NCI-H1694 treated with DMSO at 0.1 percent for 48 hours (cell line): ENCODE data around the gene SCAPER.
"Not testable (repeated sequence)": the region's sequence is repeated elsewhere in the genome, so short reads cannot be mapped to it uniquely, and the experiment has no call there.

ENCODE experiments used
- DNase-seq: peaks from one replicate; lab custom pipeline; 2025; lab: John Stamatoyannopoulos, UW

The SCAPER gene

DNA sequence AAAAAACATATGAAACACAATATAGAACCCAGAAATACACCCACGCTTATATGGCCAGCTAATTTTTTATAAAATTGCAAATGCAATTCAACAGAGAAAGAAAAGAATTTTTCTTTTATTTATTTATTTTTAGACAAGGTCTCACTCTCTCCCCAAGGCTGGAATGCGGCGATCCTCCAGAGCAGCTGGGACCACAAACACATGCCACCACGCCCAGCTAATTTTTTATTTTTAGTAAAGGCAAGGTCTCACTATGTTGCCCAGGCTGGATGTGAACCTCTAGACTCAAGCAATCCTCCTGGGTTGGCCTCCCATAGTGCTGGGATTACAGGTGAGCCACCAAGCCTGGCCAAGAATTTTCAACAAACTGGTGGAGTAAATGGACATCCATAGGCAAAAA is 117.9 kb downstream of the SCAPER start:
- DNase-seq: no peak

DNA sequence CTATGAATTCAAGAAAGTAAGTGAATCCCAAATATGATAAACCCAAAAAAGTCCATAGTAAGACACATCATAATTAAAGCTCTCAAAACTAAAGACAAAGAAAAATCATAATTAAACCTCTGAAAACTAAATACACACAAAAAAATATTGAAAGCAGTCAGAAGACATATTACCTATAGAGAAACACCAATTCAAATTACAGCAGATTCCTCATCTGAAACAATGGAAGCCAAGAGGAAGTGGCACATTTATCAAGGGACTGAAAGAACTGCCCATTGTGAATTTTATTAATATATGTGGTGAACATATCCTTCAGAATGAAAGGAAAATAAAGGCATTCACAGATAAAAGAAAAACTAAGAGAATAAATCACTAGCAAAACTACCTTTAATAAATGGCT is 128.2 kb downstream of the SCAPER start:
- no peak for DNase-seq

DNA sequence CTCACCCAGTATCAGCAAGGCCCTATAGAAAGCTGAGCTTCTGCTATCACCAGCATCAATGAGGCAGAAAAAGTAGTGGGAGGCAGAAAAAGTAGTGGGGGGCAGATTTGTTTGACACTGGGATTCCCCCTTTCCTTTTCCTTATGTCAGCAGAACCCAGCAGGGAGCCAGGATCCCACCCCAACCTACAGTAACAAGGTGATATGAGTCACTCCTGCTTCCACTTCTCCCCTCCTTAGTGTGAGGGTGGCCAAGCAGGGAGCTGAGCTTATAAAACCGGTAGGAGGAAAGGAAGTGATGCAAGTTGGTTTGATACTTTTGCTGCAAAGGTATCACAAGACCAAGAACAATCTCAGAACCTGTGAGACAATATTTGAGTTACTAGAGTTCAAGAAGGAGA is 128.7 kb downstream of the SCAPER start:
- no peak for DNase-seq

DNA sequence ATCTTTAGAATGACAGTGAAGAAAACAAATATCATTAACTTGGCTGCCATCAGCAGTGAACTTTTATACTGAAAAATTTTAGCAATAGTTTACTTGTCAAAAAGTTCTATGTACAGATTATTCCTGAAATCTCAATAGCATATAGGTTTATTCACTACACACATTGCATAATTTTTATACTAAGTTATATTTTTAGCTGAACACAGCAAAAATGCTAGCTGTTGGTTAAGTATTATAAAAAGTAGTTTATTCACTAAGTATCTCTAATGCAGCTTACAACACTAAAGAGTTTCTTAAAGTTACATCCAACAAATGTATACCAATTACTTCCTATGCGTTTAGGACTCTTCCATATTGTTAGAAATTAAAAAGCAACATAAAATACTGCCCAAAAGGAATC is 131.9 kb downstream of the SCAPER start:
- DNase-seq: no peak

DNA sequence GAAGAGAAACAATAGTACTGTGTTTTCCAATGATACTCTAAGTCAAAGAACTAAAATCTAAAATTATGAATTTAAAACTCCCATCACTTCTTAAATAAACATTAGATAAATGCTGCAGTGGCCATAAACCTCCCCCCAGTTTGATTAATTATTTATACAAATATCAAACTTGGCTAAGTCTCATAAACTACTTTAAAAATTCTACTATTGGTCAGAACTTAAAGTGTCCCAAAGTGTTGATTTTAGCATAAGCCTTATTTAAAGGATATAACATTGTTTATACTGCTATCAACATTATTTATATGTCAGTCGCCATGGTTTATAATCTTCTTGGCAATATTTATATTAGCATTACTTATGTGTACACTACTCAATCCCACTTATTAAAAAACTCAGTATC is 132.4 kb downstream of the SCAPER start:
- DNase-seq: no peak

DNA sequence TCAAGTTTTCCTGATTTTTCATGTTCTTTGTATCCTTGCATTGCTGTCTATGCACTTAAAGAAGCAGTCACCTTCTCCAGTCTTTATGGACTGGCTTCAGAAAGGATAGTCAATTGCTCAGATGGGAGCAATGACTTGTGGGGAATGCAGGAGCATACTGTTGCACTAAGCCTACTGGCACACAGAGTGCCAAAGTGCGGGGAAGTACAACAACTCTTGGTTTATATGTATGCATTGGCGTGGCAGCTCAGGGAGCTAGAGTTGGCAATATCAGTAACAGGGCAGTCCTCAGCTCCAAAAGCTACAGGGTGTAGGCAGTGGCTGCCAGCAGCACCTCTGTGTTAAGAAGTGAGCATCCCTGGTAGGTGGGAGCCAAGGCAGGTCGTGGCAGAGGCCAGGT is 141.1 kb downstream of the SCAPER start:
- no peak for DNase-seq

DNA sequence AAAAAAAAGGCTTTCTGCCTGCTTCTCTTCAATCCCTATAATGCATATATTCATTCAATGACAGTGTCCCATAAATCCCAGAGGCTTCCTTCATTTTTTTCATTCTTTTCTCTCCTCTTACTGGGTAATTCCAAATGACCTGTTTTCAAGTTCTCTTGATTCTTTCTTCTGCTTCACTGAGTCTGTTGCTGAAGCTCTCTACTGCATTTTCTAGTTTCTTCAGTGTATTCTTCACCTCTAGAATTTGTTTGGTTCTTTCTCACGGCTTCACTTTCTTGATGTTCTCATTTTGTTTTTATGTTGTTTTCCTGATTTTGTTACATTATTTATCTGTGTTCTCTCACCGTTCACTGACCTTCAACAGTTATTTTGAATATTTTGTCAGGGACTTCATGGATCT is 141.6 kb downstream of the SCAPER start:
- DNase-seq: no peak

DNA sequence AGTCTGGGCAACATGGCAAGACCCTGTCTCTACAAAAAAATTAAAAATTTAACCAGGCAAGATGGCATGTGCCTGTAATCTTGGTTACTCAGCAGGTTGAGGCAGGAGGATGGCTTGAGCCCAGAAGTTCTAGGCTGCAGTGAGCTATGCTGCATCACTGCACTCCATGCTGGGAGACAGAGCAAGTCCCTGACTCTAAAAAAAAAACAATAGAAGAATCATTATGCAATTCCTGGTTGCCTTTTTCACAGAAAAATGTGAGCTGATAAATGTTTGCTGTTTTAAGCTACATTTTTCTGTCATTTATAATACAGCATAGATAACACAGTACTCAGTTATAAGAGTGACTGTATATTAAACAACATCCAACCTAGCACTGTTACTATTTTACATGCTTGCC is 148.8 kb downstream of the SCAPER start:
- DNase-seq: no peak

DNA sequence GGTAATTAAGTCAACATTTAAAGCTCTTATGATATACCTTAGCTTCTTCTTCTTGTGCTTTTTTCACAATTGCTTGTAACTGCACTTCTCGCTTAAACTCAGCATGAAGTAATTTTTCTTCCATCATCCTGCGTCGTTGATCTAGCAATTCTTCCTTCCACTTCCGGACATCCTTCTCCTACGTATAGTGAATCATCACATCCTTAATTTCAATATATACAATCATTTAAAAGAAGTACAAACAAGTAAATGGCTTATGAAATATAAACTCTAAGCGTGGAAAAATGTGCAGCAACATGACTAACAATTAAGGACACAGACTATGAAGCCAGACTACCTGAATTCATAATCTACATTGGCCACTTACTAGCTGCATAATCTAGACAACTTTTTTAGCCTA is 151.4 kb downstream of the SCAPER start:
- no peak for DNase-seq

DNA sequence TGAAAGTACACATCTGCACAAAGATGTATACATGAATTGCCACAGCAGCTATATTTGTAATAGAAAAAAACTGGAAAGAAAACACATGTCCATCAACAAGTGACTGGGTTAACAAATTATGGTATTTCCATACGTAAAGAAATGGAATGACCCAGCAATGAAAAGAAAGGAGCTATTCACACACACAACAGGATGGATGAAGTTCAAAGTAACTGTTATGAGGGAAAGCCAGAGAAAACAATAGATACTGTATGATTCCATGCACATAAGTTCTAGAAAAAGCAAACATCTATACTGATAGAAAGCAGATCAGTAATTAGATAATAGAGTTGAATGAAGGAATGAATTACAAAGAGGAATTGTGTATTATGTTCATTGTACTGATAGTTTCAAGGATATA is 152.0 kb downstream of the SCAPER start:
- no peak for DNase-seq

DNA sequence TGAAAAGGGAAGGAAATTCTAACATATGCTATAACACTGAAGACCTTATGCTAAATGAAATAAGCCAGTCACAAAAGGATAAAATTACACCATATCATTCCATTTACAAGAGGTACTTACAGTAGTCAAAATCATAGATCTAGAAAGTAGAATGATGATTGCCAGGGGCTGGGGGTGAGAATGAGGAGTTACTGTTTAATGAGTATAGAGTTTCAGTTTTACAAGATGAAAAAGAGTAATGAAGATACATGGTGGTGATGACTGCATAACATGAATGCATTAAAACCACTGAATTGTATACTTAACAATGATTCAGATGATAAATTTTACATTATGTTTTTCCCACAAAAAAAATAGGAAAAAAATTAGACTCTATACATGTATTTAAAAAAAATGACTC is 152.6 kb downstream of the SCAPER start:
- DNase-seq: no peak

DNA sequence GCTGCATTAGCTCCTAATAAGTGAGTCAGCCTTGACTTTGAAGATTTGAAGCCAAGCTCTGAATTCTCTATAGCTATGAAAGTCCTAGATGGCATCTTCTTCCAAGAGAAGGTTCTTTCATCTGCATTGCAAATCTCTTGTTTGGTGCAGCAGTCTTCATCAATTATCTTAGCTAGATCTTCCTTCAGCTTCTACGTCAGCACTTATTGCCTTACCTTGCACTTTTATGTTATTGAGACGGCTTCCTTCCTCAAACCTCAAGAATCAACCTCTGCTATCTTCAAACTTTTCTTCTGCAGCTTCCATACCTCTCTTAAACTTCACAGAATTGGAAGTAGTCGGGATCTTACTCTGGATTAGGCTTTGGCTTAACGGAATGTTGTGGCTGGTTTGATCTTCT is 167.6 kb downstream of the SCAPER start:
- no peak for DNase-seq

DNA sequence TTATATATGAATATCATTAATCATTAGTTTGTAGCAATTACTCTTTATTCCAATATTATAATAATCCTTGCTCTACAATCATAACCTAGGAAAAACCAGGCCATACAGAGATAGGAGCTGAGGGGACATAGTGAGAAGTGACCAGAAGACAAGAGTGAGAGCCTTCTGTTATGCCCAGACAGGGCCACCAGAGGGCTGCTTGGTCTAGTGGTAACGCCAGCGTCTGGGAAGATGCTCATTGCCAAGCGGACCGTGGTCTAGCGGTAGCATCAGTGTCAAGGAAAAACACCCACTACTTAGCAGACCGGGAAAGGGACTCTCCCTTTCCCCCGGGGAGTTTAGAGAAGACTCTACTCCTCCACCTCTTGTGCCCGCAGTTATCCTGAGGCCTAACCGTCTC is 172.8 kb downstream of the SCAPER start:
- DNase-seq: not testable (repeated sequence)

DNA sequence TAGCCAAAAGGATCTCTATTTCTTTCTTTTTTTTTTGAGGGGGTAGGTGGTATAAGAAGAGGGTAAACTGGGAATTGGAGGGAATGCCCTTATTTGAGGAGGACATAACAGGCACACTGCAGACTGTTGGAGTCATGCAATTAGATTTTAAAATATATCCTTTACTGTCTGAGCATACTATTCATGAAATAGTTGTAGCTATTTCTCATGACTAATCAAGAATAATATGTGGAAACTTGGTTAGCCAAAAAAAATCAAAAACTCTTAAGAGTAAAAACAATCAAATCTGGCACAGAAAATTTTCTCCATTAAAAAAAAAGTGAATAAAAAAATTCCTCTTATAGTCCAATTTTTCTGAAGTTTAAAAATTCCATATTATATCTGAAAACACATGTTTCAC is 174.9 kb downstream of the SCAPER start:
- DNase-seq: no peak

DNA sequence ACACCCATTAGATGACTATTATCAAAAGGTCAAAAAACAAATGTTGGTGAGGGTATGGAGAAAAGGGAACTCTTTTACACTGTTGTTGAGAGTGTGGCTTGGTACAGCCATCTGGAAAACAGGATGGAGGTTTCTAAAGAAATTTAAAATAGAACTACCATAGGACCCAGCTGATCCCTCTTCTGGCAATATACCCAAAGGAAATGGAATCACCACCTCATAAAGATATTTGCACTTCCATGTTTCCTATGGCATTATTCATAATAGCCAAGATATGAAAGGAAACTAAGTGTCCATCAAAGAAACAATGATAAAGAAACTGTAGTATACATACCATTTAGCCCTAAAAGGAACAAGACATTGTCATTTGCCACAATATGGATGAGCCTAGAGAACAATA is 186.3 kb downstream of the SCAPER start:
- no peak for DNase-seq

DNA sequence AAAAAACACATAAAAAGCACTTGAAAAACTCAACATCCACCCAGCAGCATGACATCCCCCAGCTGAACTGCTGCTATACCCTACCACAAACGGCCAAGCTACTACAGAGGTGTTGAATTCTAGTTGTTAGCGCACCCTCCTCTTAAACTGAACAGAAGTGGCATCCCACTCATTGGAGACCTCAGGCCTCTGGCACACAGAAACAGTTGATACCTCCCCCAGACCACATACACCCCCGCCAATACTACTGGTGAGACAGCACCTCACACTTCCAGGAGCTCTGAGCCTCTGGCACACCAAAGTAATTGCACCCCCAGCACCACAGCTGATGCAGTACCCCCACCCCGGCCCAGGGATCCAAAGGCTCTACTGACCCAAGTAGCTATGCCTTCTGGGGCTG is 190.2 kb downstream of the SCAPER start:
- DNase-seq: no peak

DNA sequence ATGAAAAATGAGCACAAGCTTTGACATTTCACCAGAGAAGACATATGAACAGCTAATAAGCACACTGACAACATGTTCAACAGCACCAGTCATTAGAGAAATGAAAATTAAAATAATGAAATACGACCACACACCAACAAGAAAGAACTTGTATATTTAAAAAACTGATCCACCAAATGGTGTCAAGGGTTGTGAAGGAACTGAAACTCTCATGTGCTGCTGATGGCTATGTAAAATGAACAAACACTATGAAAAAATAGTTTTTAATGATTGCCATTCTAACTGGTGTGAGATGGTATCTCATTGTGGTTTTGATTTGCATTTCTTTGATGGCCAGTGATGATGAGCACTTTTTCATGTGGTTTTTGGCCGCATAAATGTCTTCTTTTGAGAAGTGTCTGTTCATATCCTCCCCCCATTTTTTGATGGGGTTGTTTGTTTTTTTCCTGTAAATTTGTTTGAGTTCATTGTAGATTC is 193.8 kb downstream of the SCAPER start:
- DNase-seq: no peak

DNA sequence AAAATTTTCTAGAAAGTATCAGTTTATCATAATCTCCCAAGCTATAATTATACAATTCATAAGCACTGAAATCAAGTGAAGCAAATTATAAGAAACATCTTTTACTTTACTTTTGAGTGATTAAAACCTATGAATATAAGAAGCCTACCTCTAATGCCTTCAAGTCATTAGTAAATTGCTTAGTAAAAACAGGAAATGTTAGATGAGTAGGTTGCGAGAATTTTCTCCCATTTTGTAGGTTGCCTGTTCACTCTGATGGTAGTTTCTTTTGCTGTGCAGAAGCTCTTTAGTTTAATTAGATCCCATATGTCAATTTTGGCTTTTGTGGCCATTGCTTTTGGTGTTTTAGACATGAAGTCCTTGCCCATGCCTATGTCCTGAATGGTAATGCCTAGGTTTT is 201.1 kb downstream of the SCAPER start:
- DNase-seq: not testable (repeated sequence)

DNA sequence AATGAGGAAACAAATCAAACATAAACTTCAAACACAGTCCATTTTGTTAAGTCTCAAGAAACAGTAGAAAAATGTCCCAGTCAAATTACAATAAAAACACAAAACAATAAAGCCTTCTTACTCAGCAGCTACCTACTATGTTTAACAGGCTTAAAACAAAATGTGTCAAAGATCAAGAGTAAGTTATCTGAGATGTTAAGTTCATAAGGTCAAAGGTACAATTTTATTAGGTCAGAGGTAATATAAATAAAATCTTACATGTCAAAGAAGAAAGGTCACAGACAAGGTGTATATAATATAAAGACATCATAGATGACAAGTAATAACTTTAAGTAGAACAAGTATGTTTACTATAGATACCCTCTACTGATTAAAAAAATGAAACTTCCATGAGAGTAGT is 208.3 kb downstream of the SCAPER start:
- no peak for DNase-seq

DNA sequence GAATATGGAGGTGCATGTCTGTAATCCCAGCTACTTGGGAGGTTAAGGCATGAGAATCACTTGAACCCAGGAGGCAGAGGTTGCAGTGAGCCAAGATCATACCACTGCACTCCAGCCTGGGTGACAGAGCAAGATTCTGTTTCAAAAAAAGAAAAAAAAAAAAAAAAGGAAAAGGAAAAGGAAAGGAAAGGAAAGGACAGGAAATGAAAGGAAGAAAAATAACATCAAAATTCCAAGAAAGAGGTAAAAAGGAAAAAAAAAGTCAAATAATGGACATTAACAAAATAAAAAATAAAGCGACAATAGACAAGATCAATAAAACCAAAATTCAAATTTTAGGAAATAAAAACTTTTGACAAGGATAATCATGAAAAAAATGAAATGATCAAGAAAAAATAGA is 212.6 kb downstream of the SCAPER start:
- not testable (repeated sequence) for DNase-seq

DNA sequence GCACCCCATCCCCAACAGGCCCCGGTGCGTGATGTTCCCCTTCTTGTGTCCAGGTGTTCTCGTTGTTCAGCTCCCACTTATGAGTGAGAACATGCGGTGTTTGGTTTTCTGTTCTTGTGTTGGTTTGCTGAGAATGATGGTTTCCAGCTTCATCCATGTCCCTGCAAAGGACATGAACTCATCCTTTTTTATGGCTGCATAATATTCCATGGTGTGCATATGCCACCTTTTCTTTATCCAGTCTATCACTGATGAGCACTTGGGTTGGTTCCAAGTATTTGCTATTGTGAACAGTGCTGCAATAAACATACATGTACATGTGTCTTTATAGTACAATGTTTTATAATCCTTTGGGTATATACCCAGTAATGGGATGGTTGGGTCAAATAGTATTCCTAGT is 217.5 kb downstream of the SCAPER start:
- DNase-seq: not testable (repeated sequence)

DNA sequence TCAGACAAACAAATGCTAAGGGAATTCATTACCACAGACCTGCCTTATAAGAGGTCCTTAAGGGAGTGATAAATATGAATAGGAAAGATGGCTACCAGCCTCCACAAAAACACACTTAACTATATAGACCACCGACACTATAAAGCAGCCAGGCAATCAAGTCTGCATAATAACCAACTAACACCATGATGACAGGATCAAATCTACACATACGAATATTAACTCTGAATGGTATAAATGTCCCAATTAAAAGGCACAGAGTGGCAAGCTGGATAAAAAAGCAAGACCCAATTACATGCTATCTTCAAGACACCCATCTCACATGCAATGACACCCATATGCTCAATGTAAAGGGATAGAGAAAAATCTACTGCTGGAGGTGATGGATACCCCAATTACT is 221.1 kb downstream of the SCAPER start:
- DNase-seq: no peak

DNA sequence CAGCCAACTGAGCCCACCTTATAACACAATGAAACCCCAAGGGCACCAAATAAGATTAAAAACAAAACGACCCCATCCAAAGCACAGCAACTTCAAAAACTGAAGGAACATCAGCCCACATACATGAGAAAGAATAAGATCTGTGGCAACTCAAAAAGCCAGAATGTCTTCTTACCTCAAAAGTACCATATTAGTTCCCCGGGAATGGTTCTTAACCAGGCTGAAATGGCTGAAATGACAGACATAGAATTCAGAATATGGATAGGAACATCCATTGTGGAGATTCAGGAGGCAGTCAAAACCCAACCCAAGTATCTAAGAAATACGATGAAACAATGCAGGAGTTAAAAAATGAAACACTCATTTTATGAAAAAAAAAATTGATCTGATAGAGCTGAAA is 222.3 kb downstream of the SCAPER start:
- DNase-seq: no peak

DNA sequence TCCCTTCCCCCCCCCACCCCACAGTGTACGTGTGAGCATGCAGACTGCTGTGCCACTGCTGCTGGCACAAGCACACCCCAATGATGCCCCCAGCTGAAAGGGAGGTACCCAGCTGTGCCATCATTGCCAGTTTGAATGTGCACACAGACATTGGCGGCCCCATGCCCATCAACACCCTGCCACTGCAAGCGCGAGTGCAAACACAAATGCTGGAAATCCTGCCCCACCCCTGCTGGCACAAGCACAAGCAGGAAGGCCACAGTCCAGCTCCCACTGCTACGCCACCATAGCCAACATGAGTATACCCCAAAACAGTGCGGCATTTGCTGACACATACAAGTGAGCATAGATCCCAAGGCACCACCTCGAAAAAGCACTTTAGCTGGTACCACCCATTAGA is 222.9 kb downstream of the SCAPER start:
- no peak for DNase-seq

DNA sequence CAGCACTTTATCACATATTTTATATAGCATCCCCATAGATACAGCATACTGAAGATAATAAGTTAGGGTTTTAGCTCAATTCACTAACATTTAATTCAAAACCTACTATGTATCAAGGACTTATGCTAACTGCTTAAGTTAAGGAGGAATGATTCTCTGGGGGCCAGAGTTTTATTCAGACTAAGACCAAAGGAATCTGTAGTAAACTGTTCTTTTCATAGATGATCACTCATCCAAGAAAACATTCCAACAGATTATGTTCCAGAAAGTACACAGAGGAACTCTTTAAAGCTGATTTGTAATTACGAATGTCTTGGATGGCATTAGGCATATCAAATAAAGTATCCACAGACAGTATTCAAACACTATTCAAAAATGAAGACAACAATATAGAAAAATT is 226.4 kb downstream of the SCAPER start:
- no peak for DNase-seq
